H9 (cell line): Measurements from ENCODE around the gene ST6GAL1. TPM values are rescaled to one million over a fixed set of nuclear protein-coding genes. Genes with fewer than 3 reads are reported as not detected.
A peak's percentile ranks its signal among the peaks of the same experiment; 100 is the strongest.
"Not testable (repeated sequence)": the region's sequence is repeated elsewhere in the genome, so short reads cannot be mapped to it uniquely, and the experiment has no call there.

Source experiments
- DNase-seq: peaks from one replicate; pipeline ENCODE4 v3.0.0-alpha.2; 2017
- H2AFZ ChIP-seq: one replicate; pipeline ENCODE4 v1.6.1; 2013; ENCODE audit warnings: mild to moderate bottlenecking, low read length, control low read depth, moderate library complexity
- H2AK5ac ChIP-seq: 2 replicates; pipeline ENCODE4 v1.6.1; 2013; ENCODE audit warnings: low read length, control low read depth, mixed read lengths; ENCODE audit not compliant: insufficient read length
- H2BK120ac ChIP-seq: one replicate; pipeline ENCODE4 v1.6.1; 2013; ENCODE audit warnings: low read depth, mild to moderate bottlenecking, low read length, control low read depth, inconsistent platforms; ENCODE audit not compliant: poor library complexity, severe bottlenecking
- H2BK12ac ChIP-seq: 2 replicates; pipeline ENCODE4 v1.6.1; 2013; ENCODE audit warnings: low read length, control low read depth, mixed read lengths, low read depth; ENCODE audit not compliant: insufficient read length
- H2BK15ac ChIP-seq: 2 replicates; pipeline ENCODE4 v1.6.1; 2013; ENCODE audit warnings: low read depth, low read length, control low read depth
- H2BK20ac ChIP-seq: one replicate; pipeline ENCODE4 v1.6.1; 2013; ENCODE audit warnings: low read depth, mild to moderate bottlenecking, low read length, control low read depth, inconsistent platforms; ENCODE audit not compliant: poor library complexity, severe bottlenecking
- H2BK5ac ChIP-seq: 2 replicates; pipeline ENCODE4 v1.6.1; 2013; ENCODE audit warnings: low read length, control low read depth, mixed read lengths; ENCODE audit not compliant: insufficient read length
- H3K14ac ChIP-seq: 2 replicates; pipeline ENCODE4 v1.6.1; 2013; ENCODE audit warnings: low read length, control low read depth; ENCODE audit not compliant: insufficient read depth
- H3K18ac ChIP-seq: 2 replicates; pipeline ENCODE4 v1.6.1; 2013; ENCODE audit warnings: low read depth, mild to moderate bottlenecking, mixed read lengths, low read length, control low read depth; ENCODE audit not compliant: insufficient read length
- H3K23ac ChIP-seq: 2 replicates; pipeline ENCODE4 v1.6.1; 2013; ENCODE audit warnings: low read length, control low read depth, mixed read lengths, low read depth; ENCODE audit not compliant: insufficient read length
- H3K23me2 ChIP-seq: 2 replicates; pipeline ENCODE4 v1.6.1; 2013; ENCODE audit warnings: low read depth, mild to moderate bottlenecking, mixed read lengths, low read length, control low read depth; ENCODE audit not compliant: insufficient read length, poor library complexity, severe bottlenecking
- H3K27ac ChIP-seq: 2 replicates; pipeline ENCODE4 v1.5.1; 2013; ENCODE audit warnings: low read length, control low read depth, mixed read lengths, low read depth; ENCODE audit not compliant: insufficient read length
- H3K27me3 ChIP-seq: 2 replicates; pipeline ENCODE4 v1.6.1; 2013; ENCODE audit warnings: low read length, control low read depth, inconsistent platforms; ENCODE audit not compliant: insufficient read depth
- H3K4ac ChIP-seq: 2 replicates; pipeline ENCODE4 v1.6.1; 2013; ENCODE audit warnings: low read depth, mild to moderate bottlenecking, control low read depth, inconsistent platforms, low read length, moderate library complexity
- H3K4me1 ChIP-seq: 2 replicates; pipeline ENCODE4 v1.6.1; 2013; ENCODE audit warnings: low read length, control low read depth, inconsistent platforms; ENCODE audit not compliant: insufficient read depth
- H3K4me2 ChIP-seq: 2 replicates; pipeline ENCODE4 v1.6.1; 2013; ENCODE audit warnings: low read length, control low read depth, mixed read lengths; ENCODE audit not compliant: insufficient read length, insufficient read depth
- H3K56ac ChIP-seq: 2 replicates; pipeline ENCODE4 v1.6.1; 2013; ENCODE audit warnings: low read depth, mild to moderate bottlenecking, mixed read lengths, low read length, control low read depth; ENCODE audit not compliant: insufficient read length
- H3K79me1 ChIP-seq: 2 replicates; pipeline ENCODE4 v1.6.1; 2013; ENCODE audit warnings: low read depth, mild to moderate bottlenecking, moderate library complexity, low read length, control low read depth, inconsistent platforms; ENCODE audit not compliant: insufficient read depth, poor library complexity, severe bottlenecking
- H3K79me2 ChIP-seq: 2 replicates; pipeline ENCODE4 v1.6.1; 2013; ENCODE audit warnings: low read length, control low read depth, inconsistent platforms; ENCODE audit not compliant: insufficient read depth
- H3K9ac ChIP-seq: 2 replicates; pipeline ENCODE4 v1.6.1; 2013; ENCODE audit warnings: low read length, control low read depth, mixed read lengths; ENCODE audit not compliant: insufficient read length; ENCODE audit errors: extremely low read depth
- H3K9me3 ChIP-seq: one replicate; pipeline ENCODE4 v1.6.1; 2013; ENCODE audit warnings: low read depth, low read length, inconsistent platforms; ENCODE audit not compliant: control insufficient read depth
- H3T11ph ChIP-seq: one replicate; pipeline ENCODE4 v1.6.1; 2013; ENCODE audit warnings: mild to moderate bottlenecking, low read length, control low read depth, inconsistent platforms
- H4K20me1 ChIP-seq: one replicate; pipeline ENCODE4 v1.6.1; 2013; ENCODE audit not compliant: control insufficient read depth, insufficient read length, insufficient read depth
- H4K5ac ChIP-seq: 2 replicates; pipeline ENCODE4 v1.6.1; 2013; ENCODE audit warnings: low read depth, mild to moderate bottlenecking, mixed read lengths, low read length, control low read depth; ENCODE audit not compliant: insufficient read length
- H4K8ac ChIP-seq: replicated peaks from 2 replicates; pipeline ENCODE4 v1.6.1; 2013; ENCODE audit warnings: low read length, control low read depth, mixed read lengths, low read depth; ENCODE audit not compliant: insufficient read length
- H4K91ac ChIP-seq: 2 replicates; pipeline ENCODE4 v1.6.1; 2013; ENCODE audit warnings: low read depth, mild to moderate bottlenecking, moderate library complexity, mixed read lengths, low read length, control low read depth; ENCODE audit not compliant: insufficient read length
- H3K27ac Mint-ChIP-seq, 3 experiments: 2 replicates in 2 of 3; 3 replicates in 1 of 3; pipeline ENCODE4 v1.8.0; 2020 to 2021; ENCODE audit warnings: mixed read lengths in 3 of 3, mild to moderate bottlenecking in 1 of 3, moderate library complexity in 1 of 3
- H3K27me3 Mint-ChIP-seq: 2 replicates; pipeline ENCODE4 v1.8.0; 2021; ENCODE audit warnings: low read depth, mild to moderate bottlenecking, moderate library complexity, mixed read lengths
- H3K36me3 Mint-ChIP-seq, 3 experiments: 2 replicates in 2 of 3; 3 replicates in 1 of 3; pipeline ENCODE4 v1.8.0; 2020 to 2021; ENCODE audit warnings: low read depth in 3 of 3, mixed read lengths in 3 of 3; ENCODE audit not compliant: insufficient read depth in 1 of 3
- H3K4me1 Mint-ChIP-seq, 2 experiments: 2 replicates each; pipeline ENCODE4 v1.8.0; 2020; ENCODE audit warnings: mixed read lengths in 2 of 2
- H3K4me3 Mint-ChIP-seq, 2 experiments: 2 replicates in 1 of 2; 3 replicates in 1 of 2; pipeline ENCODE4 v1.8.0; 2020 to 2021; ENCODE audit warnings: mild to moderate bottlenecking in 2 of 2, mixed read lengths in 2 of 2, moderate library complexity in 1 of 2
- H3K9me3 Mint-ChIP-seq, 2 experiments: 2 replicates in 1 of 2; 3 replicates in 1 of 2; pipeline ENCODE4 v1.8.0; 2020; ENCODE audit warnings: mild to moderate bottlenecking in 2 of 2, mixed read lengths in 2 of 2, moderate library complexity in 1 of 2
- CTCF ChIP-seq: fragments of 200-600 bp; sonication (generic); conservative IDR thresholded peaks from 3 replicates; pipeline ENCODE4 v1.8.0; 2021; ENCODE audit warnings: antibody characterized with exemption, mild to moderate bottlenecking
- WGBS: extraction: QIAGEN DNeasy Blood & Tissue Kit; methylation state at CpG from one replicate; pipeline ENCODE4 v1.1.7; 2013; ENCODE audit warnings: missing lambda C conversion rate, low lambda C conversion rate, mixed read lengths; ENCODE audit not compliant: insufficient read length; ENCODE audit errors: extremely low coverage; 5-methylcytosine and 5-hydroxymethylcytosine counted together
- total RNA-seq: library from RNA; stranded (reverse); gene quantifications from 2 replicates; pipeline ENCODE4 v1.2.1, GENCODE V29; 2021

The ST6GAL1 gene
- total RNA-seq, 1 experiment from 2014 or later, result 139 TPM

GRCh38 chr3:186888569-186888968, 41.8 kb upstream of the ST6GAL1 start:
- H3K4me2 ChIP-seq, result no peak overlapping the region
- H3K27me3 ChIP-seq, result no peaks in the 10 kb centered on the region
- H3K23me2 ChIP-seq, result no peaks in the 10 kb centered on the region
- no peak overlapping the region for H4K8ac ChIP-seq
- H2BK120ac ChIP-seq, result no peak overlapping the region
- no peak overlapping the region for H3K56ac ChIP-seq
- H3K9me3 Mint-ChIP-seq, result peaks cover 4 to 6% of the 10 kb centered on the region in 2 experiments; a peak in 3 of 5 replicates
- TF ChIP-seq CTCF, result no peak
- no peaks in the 10 kb centered on the region for H3K79me1 ChIP-seq
- H2BK5ac ChIP-seq, result no peak overlapping the region
- H2BK20ac ChIP-seq, result no peak overlapping the region
- peaks cover 47 to 56% of the 10 kb centered on the region in 2 experiments for H3K4me1 Mint-ChIP-seq
- peak overlapping the region in 1 of 2 experiments; percentile 33; a peak in 1 of 5 replicates for H3K4me3 Mint-ChIP-seq
- H3K79me2 ChIP-seq, result no peaks in the 10 kb centered on the region
- H2AK5ac ChIP-seq, result no peak overlapping the region
- H3K27ac ChIP-seq, result no peak overlapping the region
- H3K27ac Mint-ChIP-seq, result peak overlapping the region; percentile 1 to 75 (median 25); a peak in 4 of 7 replicates
- H3K4ac ChIP-seq, result no peak overlapping the region
- no peak overlapping the region for H2BK15ac ChIP-seq
- DNase-seq, result no peak
- H4K91ac ChIP-seq, result no peak overlapping the region
- no peak overlapping the region for H3K23ac ChIP-seq
- H4K20me1 ChIP-seq, result no peaks in the 10 kb centered on the region
- H3K9me3 ChIP-seq, result no peaks in the 10 kb centered on the region
- no peak overlapping the region for H4K5ac ChIP-seq
- H2AFZ ChIP-seq, result no peak overlapping the region
- no CpG with 5 or more reads among the region's 6 CpGs for WGBS
- H3K9ac ChIP-seq, result no peak overlapping the region
- H3K36me3 Mint-ChIP-seq, result 0 out of 7 replicates have a peak, but pooled peaks cover 0 to 4% (median 0%) of the 10 kb centered on the region in 3 experiments
- no peak overlapping the region for H3K18ac ChIP-seq
- no peaks in the 10 kb centered on the region for H3K27me3 Mint-ChIP-seq
- no peak overlapping the region for H3T11ph ChIP-seq
- H2BK12ac ChIP-seq, result no peak overlapping the region
- no peak overlapping the region for H3K14ac ChIP-seq
- H3K4me1 ChIP-seq, result peaks cover 11% of the 10 kb centered on the region; the same call in 1 of the 2 replicates

- peaks cover 11% of the 10 kb centered on the region; the same call in 1 of the 2 replicates for H3K4me1 ChIP-seq
- H3K23me2 ChIP-seq, H3K56ac ChIP-seq, H4K5ac ChIP-seq, H3T11ph ChIP-seq, H4K8ac ChIP-seq, H3K27ac ChIP-seq, H2BK120ac ChIP-seq, H3K79me2 ChIP-seq, H3K27me3 ChIP-seq, H2BK15ac ChIP-seq, H4K20me1 ChIP-seq, H2BK20ac ChIP-seq, DNase-seq, H2AFZ ChIP-seq, H2AK5ac ChIP-seq, H3K27ac Mint-ChIP-seq, H2BK5ac ChIP-seq, H3K4me3 Mint-ChIP-seq, H3K9me3 ChIP-seq, H3K79me1 ChIP-seq, H3K4ac ChIP-seq, H3K23ac ChIP-seq, H2BK12ac ChIP-seq, H3K4me2 ChIP-seq, H3K36me3 Mint-ChIP-seq, H3K9ac ChIP-seq, H4K91ac ChIP-seq, H3K14ac ChIP-seq, H3K18ac ChIP-seq, H3K27me3 Mint-ChIP-seq: not testable (repeated sequence)
- Mint-ChIP-seq H3K9me3 (peaks cover 9 to 11% of the 10 kb centered on the region in 2 experiments; a peak in 4 of 5 replicates), H3K4me1 (peaks cover 51 to 60% of the 10 kb centered on the region in 2 experiments)
- no CpG with 5 or more reads among the region's 4 CpGs for WGBS
Observed at GRCh38 chr3:186889698-186890097, 40.6 kb upstream of the ST6GAL1 start.
